Stimulated activated CD4-positive, alpha-beta T cell treated with anti-CD3 and anti-CD28 coated beads, Interleukin-12 subunit alpha, Interleukin-12 subunit beta, amount 100 ng/mL, for 4 hours (primary cell): Measurements from ENCODE around the gene TRRAP.
"Not testable (repeated sequence)": the region's sequence is repeated elsewhere in the genome, so short reads cannot be mapped to it uniquely, and the experiment has no call there.

Experiments
- DNase-seq: peaks from one replicate; pipeline ENCODE4 v3.0.0-alpha.2; 2020

The TRRAP gene

GRCh38 chr7:98866765-98867164 is 11.6 kb upstream of the TRRAP start:
- no peak for DNase-seq

GRCh38 chr7:98868450-98868849 is 9.9 kb upstream of the TRRAP start:
- DNase-seq: no peak

- DNase-seq: no peak
These were observed 9.2 kb upstream of the TRRAP start for GRCh38 chr7:98869027-98869596.

DNA sequence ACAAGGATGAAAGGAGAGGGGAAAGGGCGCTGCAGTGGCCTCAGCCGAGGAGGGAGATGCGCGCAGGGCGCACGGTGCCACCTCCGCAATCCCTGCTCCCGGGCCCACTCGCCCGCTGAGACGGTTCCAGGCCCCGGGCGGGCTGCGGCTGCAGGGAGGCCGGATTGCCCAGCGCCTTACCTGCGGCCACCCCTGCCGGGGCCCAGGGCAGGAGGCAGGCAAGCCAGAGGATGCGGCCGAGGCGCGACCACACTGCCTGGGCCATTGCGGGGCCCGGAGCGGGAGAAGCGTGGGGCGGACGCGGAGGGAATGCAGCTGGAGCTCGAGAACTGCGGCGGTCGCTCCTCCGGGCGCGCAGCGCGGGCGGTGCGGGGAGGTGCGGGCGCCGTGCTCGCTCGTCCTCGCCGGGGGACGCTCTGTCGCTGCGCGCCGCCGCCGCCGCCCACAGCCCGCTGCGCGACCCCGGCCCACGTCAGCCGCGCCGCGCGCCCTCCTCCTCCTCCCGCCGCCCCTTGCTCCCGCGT is 8.7 kb upstream of the TRRAP start, which contains the start of gene TMEM130:
TMEM130 (minus strand) TSS at position 418 of the 524 bp plus-strand sequence; CDS start at position 265, 153 bp downstream.
- DNase-seq: no peak

DNA sequence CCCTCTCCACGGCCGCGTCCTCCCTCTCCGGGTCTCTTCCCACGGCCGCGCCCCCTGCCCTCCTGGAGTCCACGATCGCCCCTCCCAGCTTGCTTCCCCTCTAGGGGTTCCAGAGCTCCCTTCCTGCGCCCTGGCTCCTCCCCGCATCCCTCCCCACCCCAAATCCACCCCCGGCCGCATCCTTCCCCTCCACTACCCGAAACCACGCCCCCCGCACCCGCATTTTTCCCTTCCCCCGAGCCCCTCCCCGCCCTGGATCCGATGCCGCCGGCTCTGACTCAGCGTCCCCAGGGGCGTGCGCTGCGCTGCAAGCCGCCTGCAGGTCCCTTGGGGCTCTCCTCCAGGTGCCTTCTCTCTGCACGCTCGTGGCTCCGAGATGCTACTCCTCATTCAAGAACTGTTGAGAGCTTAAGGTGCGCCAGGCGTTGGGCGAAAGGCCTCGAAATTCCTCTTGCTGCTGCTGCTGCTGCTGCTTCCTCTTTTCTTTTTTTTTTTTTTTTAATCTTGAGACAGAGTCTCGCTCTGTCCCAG is 8.1 kb upstream of the TRRAP start:
- DNase-seq: peak; percentile 78

DNA sequence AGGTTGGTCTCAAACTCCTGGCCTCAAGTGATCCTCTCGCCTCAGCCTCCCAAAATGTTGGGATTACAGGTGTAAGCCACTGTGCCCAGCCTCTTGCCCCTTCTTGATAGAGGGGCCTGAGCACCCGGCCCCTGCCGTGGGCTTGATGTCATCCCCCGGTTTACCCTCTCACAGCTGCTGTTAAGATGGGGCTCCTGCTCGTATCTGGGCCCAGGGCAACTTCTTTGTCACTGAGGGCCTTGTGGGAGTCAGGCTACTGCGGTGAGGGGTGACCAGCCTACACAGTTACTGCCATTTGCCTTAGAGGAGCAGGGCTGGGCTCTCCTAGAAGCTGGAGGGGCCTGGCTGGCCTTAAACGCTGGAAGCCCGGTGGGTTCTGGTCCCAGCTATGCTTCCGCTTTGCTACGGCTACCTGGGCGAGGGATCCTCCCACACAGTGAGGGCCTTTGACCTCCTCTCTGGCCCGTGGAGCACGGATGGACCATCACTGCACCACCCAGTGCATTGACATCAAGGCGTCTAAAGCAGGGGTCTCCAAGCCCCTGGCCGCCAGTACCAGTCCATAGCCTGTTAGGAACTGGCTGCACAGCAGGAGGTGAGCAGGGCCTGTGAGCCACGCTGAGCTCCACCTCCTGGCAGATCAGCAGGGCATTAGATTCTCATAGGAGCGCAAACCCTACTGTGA is 7.4 kb upstream of the TRRAP start:
- no peak for DNase-seq

DNA sequence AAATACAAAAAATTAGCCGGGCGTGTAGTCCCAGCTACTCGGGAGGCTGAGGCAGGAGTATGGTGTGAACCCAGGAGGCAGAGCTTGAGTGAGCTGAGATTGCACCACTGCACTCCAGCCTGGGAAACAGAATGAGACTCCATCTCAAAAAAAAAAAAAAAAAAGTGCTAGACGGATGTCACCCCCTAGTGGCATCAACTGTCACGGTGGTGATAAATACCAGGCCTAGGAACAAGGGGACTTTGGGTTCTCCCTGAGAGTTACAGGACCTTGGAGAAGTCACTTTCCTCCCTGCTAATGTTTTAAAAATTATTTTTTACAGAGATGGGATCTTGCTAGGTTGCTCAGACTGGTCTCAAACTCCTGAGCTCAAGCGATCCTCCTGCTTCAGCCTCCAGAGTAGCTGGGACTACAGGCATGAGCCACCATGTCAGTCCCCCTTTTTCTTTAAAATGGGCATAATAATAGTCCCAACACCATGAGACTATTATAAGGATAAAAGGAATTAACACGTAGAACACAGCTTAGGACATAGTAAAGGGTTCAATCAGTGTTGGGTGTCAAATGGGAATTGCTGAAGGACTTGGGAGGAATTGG is 5.9 kb upstream of the TRRAP start:
- DNase-seq: no peak

DNA sequence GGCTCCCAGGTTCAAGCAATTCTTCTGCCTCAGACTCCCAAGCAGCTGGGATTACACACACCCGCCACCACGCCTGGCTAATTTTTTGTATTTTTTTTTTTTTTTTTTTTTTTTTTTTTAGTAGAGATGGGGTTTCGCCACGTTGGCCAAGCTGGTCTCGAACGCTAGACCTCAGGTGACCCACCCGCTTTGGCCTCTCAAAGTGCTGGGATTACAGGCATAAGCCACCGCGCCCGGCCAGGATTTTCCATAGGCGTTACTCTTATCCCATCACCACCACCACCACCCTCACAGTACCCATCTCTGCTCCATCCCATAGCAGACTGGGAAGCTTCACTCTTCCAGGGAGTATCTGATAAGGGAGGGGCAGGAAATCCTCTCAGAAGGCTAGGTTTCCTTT is 4.7 kb upstream of the TRRAP start:
- not testable (repeated sequence) for DNase-seq

DNA sequence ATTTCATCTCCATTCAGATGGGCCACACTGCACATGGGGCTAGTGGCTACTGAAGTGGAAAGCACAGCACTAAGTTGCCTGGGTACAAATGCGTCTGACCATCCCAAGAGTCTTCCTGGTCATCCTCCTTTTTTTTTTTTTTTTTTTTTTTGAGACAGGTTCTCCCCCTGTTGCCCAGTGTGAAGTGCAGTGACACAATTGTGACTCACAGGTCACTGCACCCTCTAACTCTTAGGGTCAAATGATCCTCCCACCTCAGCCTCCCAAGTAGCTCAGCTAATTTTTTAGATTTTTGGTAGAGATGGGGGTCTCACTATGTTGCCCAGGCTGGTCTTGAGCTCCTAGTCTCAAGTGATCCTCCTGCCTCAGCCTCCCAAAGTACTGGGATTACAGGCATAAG is 3.4 kb upstream of the TRRAP start:
- no peak for DNase-seq

GRCh38 chr7:98875501-98875900 is 2.8 kb upstream of the TRRAP start:
- DNase-seq: no peak

DNA sequence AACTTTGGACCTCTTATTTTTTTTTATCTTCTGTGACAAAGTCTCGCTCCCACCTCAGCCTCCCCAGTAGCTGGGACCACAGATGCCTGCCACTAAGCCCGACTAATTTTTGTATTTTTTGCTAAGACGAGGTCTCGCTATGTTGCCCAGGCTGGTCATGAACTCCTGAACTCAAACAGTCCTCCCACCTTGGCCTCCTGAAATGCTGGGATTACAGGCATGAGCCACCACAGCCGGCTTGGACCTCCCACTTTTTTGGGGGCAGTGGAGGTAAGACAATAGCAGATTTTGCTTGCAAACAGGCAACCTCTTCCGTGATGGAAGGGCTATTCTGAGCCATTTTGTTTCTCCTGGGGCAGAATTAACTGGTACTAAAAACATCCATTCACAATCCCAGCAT is 1.2 kb upstream of the TRRAP start:
- no peak for DNase-seq

DNA sequence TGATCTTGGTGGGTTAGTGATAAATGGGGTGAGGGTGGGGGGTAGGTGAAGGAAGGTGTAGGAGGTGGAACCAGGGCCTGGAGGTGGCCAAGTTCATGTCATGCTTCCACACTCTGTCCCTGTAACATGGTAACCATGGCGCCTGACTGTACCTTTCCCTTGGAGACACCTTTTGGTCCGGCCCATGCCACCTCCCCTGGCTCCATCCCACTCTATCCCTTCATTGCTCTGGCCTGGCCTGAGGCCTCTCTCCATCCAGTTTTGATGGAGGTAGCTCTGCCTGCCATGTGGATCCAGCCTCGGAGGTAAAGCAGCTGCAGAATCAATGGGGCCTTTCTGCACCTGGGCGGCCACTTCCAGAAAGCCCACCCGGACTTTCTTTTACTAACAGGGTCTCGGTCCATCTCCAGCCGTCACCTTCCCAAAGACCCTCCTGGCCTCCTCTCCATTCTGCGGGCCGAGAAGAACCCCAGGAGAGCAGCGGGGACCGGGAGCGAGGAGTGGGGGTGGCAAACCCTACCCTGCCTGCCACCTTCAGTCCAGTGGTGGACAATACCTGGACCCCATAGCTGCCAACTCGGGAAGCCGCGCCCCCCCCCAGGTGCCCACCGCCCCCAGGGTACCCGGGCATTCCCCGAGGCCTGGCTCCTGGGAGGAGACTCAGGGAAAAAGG is 504 bp upstream of the TRRAP start:
- DNase-seq: no peak

DNA sequence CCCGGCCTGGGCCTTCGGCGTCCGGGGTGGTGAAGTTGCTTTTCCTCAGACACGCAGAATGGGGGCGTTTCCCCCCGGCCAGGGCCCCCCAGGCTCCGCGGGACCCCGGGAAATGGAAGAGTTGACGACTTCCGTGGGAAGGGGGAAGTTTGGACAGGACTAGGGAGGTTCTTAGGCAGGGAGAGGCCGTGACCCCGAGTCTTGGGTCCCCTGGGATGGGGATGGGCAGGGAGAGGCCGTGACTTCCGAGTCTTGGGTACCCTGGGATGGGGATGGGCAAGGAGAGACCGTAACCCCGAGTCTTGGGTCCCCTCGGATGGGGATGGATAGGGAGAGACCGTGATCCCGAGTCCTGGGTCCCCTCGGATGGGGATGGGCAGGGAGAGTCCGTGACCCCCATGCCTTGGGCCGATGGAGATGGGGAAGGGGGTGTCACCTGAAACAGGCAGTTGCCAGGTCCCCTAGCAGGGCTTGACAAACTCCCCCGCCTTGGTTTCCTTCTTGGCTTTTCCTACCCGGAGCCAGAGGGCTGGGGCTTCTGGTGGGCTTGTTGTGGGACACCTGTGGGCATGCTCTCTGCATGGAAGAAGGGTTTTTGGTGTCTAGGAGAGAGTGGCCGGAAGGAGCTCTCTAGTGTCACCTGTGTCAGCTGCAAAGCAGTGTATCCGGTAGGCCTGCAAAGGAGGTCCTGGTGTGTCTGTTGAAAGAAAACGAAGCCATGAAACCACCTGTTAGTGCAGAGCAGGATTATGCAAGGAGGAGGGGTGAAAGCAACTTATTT is 1.1 kb downstream of the TRRAP start:
- peak; percentile 42 for DNase-seq

DNA sequence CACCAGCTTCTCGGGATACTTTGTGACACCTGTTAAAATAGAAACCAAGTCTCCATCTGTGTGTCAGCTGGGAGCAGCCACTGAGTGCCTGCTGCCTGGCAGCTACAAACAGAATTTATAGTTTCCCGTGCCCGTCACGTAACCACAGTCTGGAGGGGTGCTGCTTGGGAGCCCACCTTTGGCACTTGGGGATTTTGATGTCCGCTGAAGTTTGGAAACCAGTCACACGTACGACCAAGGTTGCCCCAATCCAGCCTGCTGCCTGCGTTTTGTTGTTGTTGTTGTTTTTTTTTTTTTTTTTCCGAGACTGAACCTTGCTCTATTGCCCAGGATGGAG is 1.6 kb downstream of the TRRAP start:
- no peak for DNase-seq

GRCh38 chr7:98880485-98880884 is 2.2 kb downstream of the TRRAP start:
- no peak for DNase-seq

- DNase-seq: no peak
These were observed 3.4 kb downstream of the TRRAP start for GRCh38 chr7:98881561-98882315.

- no peak for DNase-seq
These were observed 6.1 kb downstream of the TRRAP start for GRCh38 chr7:98884416-98884815.

GRCh38 chr7:98887038-98887437 is 8.7 kb downstream of the TRRAP start:
- no peak for DNase-seq

- no peak for DNase-seq
These were observed 14.3 kb downstream of the TRRAP start for GRCh38 chr7:98892609-98893008.

- DNase-seq: no peak
These were observed 21.5 kb downstream of the TRRAP start for GRCh38 chr7:98899816-98900215.

GRCh38 chr7:98900815-98901214 is 22.5 kb downstream of the TRRAP start:
- no peak for DNase-seq

DNA sequence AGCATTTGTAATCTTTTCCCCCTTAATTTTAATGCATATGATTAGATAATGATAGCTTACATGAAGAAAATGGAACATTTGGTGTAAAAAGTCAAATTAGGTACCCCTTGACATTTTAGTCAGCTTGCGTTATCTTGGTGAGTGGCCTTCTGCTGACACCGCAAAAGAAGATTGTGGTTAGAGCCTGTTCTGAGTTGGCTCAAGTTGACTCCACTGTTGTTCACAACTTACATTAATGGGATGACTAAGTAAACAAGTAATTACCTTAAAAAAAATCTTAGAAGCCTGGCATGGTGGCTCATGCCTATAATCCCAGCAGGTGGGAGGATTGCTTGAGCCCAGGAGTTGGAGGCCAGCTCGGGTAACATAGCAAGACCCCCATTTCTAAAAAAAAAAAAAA is 24.2 kb downstream of the TRRAP start:
- no peak for DNase-seq
